Measurements from ENCODE around the gene FAM3C.

DNA sequence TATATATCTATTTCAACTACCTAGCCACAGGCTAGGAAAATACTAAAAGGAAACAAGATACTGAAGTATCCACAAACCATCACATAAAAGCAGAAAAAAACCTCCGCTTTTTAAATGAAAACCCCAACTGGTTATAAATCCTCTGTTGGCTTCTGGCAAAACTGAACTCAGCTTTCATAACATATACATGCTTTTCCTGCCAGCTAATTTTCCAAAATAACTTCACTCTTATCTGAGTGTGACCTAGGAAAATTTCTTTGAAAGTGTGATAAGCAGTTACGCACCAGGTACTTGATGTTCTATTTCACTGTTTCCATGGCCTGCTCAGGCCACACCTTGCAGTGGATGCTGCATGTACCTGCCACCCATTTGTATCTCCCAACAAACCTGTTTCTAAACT lies 11.8 kb downstream of the FAM3C start:
- TF ChIP-seq, protein P1, sequence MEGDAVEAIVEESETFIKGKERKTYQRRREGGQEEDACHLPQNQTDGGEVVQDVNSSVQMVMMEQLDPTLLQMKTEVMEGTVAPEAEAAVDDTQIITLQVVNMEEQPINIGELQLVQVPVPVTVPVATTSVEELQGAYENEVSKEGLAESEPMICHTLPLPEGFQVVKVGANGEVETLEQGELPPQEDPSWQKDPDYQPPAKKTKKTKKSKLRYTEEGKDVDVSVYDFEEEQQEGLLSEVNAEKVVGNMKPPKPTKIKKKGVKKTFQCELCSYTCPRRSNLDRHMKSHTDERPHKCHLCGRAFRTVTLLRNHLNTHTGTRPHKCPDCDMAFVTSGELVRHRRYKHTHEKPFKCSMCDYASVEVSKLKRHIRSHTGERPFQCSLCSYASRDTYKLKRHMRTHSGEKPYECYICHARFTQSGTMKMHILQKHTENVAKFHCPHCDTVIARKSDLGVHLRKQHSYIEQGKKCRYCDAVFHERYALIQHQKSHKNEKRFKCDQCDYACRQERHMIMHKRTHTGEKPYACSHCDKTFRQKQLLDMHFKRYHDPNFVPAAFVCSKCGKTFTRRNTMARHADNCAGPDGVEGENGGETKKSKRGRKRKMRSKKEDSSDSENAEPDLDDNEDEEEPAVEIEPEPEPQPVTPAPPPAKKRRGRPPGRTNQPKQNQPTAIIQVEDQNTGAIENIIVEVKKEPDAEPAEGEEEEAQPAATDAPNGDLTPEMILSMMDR (IDR thresholded peaks at IDR 0.05): no peak
- TF ChIP-seq POLR2A (IDR thresholded peaks at IDR 0.05): no peak
